ENCODE measurements around the gene ZKSCAN3. TPM values are rescaled to one million over a fixed set of nuclear protein-coding genes. Genes with fewer than 3 reads are reported as not detected.
"Not testable (repeated sequence)": the region's sequence is repeated elsewhere in the genome, so short reads cannot be mapped to it uniquely, and the experiment has no call there.

The ZKSCAN3 gene
- total RNA-seq (ENCODE audit: low replicate concordance) = 9.0 and 12.3 TPM in 2 replicates

GRCh38 chr6:28349892-28350737 is at the start of gene ZKSCAN3:
Gene ZKSCAN3, plus strand, starts transcription at chr6:28349947. Its CDS starts 9,640 bp downstream, at chr6:28359587.
- H3K4me1 Mint-ChIP-seq = peaks cover 18% of the 10 kb centered on the region
- H2AFZ ChIP-seq (replicated peaks) = peak within 1 kb of the TSS; percentile 100
- no peaks in the 10 kb centered on the region for H3K9me3 ChIP-seq (ENCODE audit: low read depth)
- peak within 1 kb of the TSS; percentile 76 for H3K9ac ChIP-seq
- peak within 1 kb of the TSS; percentile 23 for H3K27ac ChIP-seq
- peak; percentile 91 for DNase-seq (ENCODE audit: low spot score)
- peaks cover 17% of the 10 kb centered on the region for H3K36me3 Mint-ChIP-seq
- H3K27me3 Mint-ChIP-seq (ENCODE audit: insufficient read depth, low read depth) = peaks cover 6% of the 10 kb centered on the region
- peaks cover 9% of the 10 kb centered on the region for H3K4me1 ChIP-seq
- peaks cover 32% of the 10 kb centered on the region for H3K27me3 ChIP-seq
- H3K9me3 Mint-ChIP-seq = peaks cover 7% of the 10 kb centered on the region
- H3K4me2 ChIP-seq = peak within 1 kb of the TSS; percentile 89
- peak within 1 kb of the TSS; percentile 94 for H3K4me3 ChIP-seq
- peaks cover 7% of the 10 kb centered on the region for H3F3A ChIP-seq (ENCODE audit: low read depth)
- peaks cover 44% of the 10 kb centered on the region for H3K79me2 ChIP-seq (ENCODE audit: low read depth)
- no peaks in the 10 kb centered on the region for H3K36me3 ChIP-seq
- peak within 1 kb of the TSS; percentile 100 for H3K4me3 Mint-ChIP-seq
- peaks cover 10% of the 10 kb centered on the region for H4K20me1 ChIP-seq (ENCODE audit: low read depth)
- no peak for TF ChIP-seq CTCF (IDR thresholded peaks at IDR 0.05)
- no peak for TF ChIP-seq EZH2 (IDR thresholded peaks at IDR 0.05)
- H3K27ac Mint-ChIP-seq = peak within 1 kb of the TSS; percentile 99

- Mint-ChIP-seq H3K27me3 (ENCODE audit: insufficient read depth, low read depth) (no peaks in the 10 kb centered on the region), H3K36me3 (peaks cover 15% of the 10 kb centered on the region), H3K4me1 (no peaks in the 10 kb centered on the region), H3K4me3 (no peak overlapping the region), H3K9me3 (peaks cover 4% of the 10 kb centered on the region), H3K27ac (no peak overlapping the region)
- Histone ChIP-seq H3K27ac (no peak overlapping the region), H3K79me2 (ENCODE audit: low read depth) (no peaks in the 10 kb centered on the region), H3F3A (ENCODE audit: low read depth) (no peaks in the 10 kb centered on the region), H3K9ac (no peak overlapping the region), H3K9me3 (ENCODE audit: low read depth) (no peaks in the 10 kb centered on the region), H2AFZ (replicated peaks) (no peak overlapping the region), H3K27me3 (no peaks in the 10 kb centered on the region), H3K4me1 (no peaks in the 10 kb centered on the region), H3K4me2 (no peak overlapping the region), H3K4me3 (no peak overlapping the region), H4K20me1 (ENCODE audit: low read depth) (no peaks in the 10 kb centered on the region), H3K36me3 (no peaks in the 10 kb centered on the region)
- DNase-seq (ENCODE audit: low spot score) = no peak
- TF ChIP-seq EZH2 (IDR thresholded peaks at IDR 0.05) (no peak), EZH2phosphoT487 (IDR thresholded peaks at IDR 0.05) (no peak), CTCF (IDR thresholded peaks at IDR 0.05) (no peak)
Observed at GRCh38 chr6:28303570-28303969, 46.2 kb upstream of the ZKSCAN3 start.

GRCh38 chr6:28306363-28306762 is 43.4 kb upstream of the ZKSCAN3 start:
- H3K4me2 ChIP-seq; H3K9me3 ChIP-seq (ENCODE audit: low read depth); H3K4me3 Mint-ChIP-seq; H3K27ac Mint-ChIP-seq; H3K4me1 ChIP-seq; H3K9ac ChIP-seq; H3K27ac ChIP-seq; H3K4me3 ChIP-seq; DNase-seq (ENCODE audit: low spot score); H3K4me1 Mint-ChIP-seq; H3K36me3 ChIP-seq; H4K20me1 ChIP-seq (ENCODE audit: low read depth); H3K27me3 Mint-ChIP-seq (ENCODE audit: insufficient read depth, low read depth); H3K79me2 ChIP-seq (ENCODE audit: low read depth); H3K36me3 Mint-ChIP-seq; H2AFZ ChIP-seq (replicated peaks); H3F3A ChIP-seq (ENCODE audit: low read depth); H3K27me3 ChIP-seq: not testable (repeated sequence)
- H3K9me3 Mint-ChIP-seq = peaks cover 13% of the 10 kb centered on the region
